Measurements from ENCODE around the gene WDR37. TPM values are rescaled to one million over a fixed set of nuclear protein-coding genes. Genes with fewer than 3 reads are reported as not detected.

The WDR37 gene
- total RNA-seq, 4 donors from 2014 or later = 9.4 to 18.9 (median 11.9) TPM

- DNase-seq (ENCODE audit: low spot score in 2 of 2) = no peak
- no peak for TF ChIP-seq POLR2A (IDR thresholded peaks at IDR 0.05)
- no peak for TF ChIP-seq CTCF (IDR thresholded peaks at IDR 0.05)
- H3K4me3 ChIP-seq (ENCODE audit: low read depth, poor library complexity, severe bottlenecking) = no peak overlapping the region
- intact Hi-C loops (cut with DNase I; ENCODE audit: low total_unique reads) = no loop called here
These were observed 22.5 kb downstream of the WDR37 start for GRCh38 chr10:1078668-1079067.

GRCh38 chr10:1083581-1083980, 27.4 kb downstream of the WDR37 start:
- 92 to 95% methylated on average over 17 of the region's 17 CpGs for WGBS, 2 donors
- DNase-seq (ENCODE audit: low spot score in 2 of 2) = no peak
- intact Hi-C loops (cut with DNase I; ENCODE audit: low total_unique reads) = no loop called here

GRCh38 chr10:1084011-1084950, 28.1 kb downstream of the WDR37 start:
- WGBS, 2 donors = 96% methylated on average over 28 of the region's 28 CpGs
- intact Hi-C loops (cut with DNase I; ENCODE audit: low total_unique reads) = no loop called here
- TF ChIP-seq POLR2A (IDR thresholded peaks at IDR 0.05) (no peak), CTCF (IDR thresholded peaks at IDR 0.05) (no peak)
- H3K4me3 ChIP-seq (ENCODE audit: low read depth, poor library complexity, severe bottlenecking) = no peak overlapping the region
- no peak for DNase-seq (ENCODE audit: low spot score in 2 of 2)

More at GRCh38 chr10:1083581-1083980, 27.4 kb downstream of the WDR37 start:
- TF ChIP-seq POLR2A (IDR thresholded peaks at IDR 0.05) (no peak), CTCF (IDR thresholded peaks at IDR 0.05) (no peak)
- H3K4me3 ChIP-seq (ENCODE audit: low read depth, poor library complexity, severe bottlenecking) = no peak overlapping the region

GRCh38 chr10:1085258-1085657, 29.1 kb downstream of the WDR37 start:
- no peak for TF ChIP-seq CTCF (IDR thresholded peaks at IDR 0.05)
- WGBS, 2 donors = 92 to 95% methylated on average over 4 of the region's 4 CpGs
- DNase-seq (ENCODE audit: low spot score in 2 of 2) = no peak
- intact Hi-C loops (cut with DNase I; ENCODE audit: low total_unique reads) = no loop called here
- H3K4me3 ChIP-seq (ENCODE audit: low read depth, poor library complexity, severe bottlenecking) = no peak overlapping the region

GRCh38 chr10:1086787-1087186, 30.6 kb downstream of the WDR37 start:
- intact Hi-C loops (cut with DNase I; ENCODE audit: low total_unique reads) = no loop called here
- no peak for TF ChIP-seq POLR2A (IDR thresholded peaks at IDR 0.05)
- no peak for TF ChIP-seq CTCF (IDR thresholded peaks at IDR 0.05)
- DNase-seq (ENCODE audit: low spot score in 2 of 2) = no peak
- WGBS, 2 donors = 92% methylated on average over 13 of the region's 13 CpGs
- H3K4me3 ChIP-seq (ENCODE audit: low read depth, poor library complexity, severe bottlenecking) = no peak overlapping the region

All from lower leg skin (tissue), 4 donors.